HG03175 (cell line): ENCODE results near the gene TCEAL1.

ENCODE experiments used
- ATAC-seq: cut with Tn5 transposase; IDR thresholded peaks from one replicate; pipeline ENCODE4 v1.9.1; 2021; ENCODE audit warnings: mild to moderate bottlenecking, moderate library complexity; ENCODE audit not compliant: unreplicated experiment

Gene TCEAL1

DNA sequence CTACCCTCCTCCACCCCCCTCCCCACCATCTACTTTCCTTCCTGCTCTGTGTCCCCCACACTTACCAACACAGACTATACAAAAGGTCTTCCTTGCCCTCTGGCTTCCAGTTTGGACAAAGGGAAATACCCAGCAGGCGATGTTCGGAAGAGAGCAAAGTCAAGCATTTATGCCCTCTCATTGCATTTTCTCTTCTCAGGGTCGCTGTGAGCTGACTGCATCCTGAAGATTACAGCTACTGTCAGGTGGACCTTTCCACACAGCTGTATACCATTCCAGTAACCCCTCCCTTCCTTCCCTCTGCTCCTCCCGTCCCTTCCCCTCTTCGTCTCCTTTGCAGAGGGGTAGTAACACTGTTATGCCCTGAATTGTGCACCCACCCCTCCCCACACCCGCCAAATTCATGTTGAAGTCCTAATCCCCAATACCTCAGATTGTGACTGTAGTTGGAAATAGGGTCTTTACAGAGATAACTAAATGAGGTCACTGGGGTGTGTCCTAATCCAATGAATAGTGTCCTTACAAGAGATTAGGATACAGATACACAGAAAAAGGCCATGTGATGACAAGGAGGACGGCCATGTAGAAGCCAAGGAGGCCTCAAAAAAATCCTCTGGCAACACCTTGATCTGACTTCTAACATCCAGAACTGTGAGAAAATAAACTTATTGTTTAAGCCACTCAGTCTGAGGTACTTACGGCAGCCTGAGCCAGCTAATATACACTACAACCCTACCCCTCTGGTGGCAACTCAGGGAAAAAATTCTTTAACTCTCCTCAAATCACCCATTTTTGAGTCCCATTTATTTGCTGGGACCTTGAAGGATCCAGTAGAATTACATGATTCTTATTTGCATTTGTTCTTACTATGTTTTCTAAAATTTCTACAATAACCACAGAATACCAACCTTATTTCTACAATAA lies 46.0 kb downstream of the TCEAL1 start:
- ATAC-seq = no peak

- ATAC-seq = no peak
Observed at GRCh38 chrX:103678199-103678993, 49.6 kb downstream of the TCEAL1 start.
